A549 (cell line): ENCODE results near the gene FBRSL1. TPM values are rescaled to one million over a fixed set of nuclear protein-coding genes. Genes with fewer than 3 reads are reported as not detected.

Source experiments
- ATAC-seq, 2 experiments: fragments of 200-7000 bp in 1 of 2; fragments of >200 bp in 1 of 2; cut with Nextera tagmentation in 1 of 2; cut with Tn5 transposase in 1 of 2; 3 replicates each; pipeline versions ENCODE4 v1.8.0 to v1.9.1; 2018 to 2020; ENCODE audit warnings: mild to moderate bottlenecking in 1 of 2, moderate library complexity in 1 of 2
- CTCF ChIA-PET: fragments of 300-600 bp; sonication (Branson Sonifier 250); formaldehyde crosslinking; extraction: SDS; loops from one replicate; lab custom pipeline; 2021; ENCODE audit warnings: antibody characterized with exemption, inconsistent platforms; lab: Yijun Ruan, JAX
- POLR2A ChIA-PET: fragments of 350-600 bp; formaldehyde crosslinking; extraction: SDS; loops from one replicate; lab custom pipeline; 2021; ENCODE audit warnings: antibody characterized with exemption, inconsistent platforms; lab: Yijun Ruan, JAX
- DNase-seq, 2 experiments: peaks; one replicate each; pipeline versions ENCODE4 v3.0.0 to v3.0.0-alpha.2; 2011 to 2016; ENCODE audit warnings: low read depth in 1 of 2, low spot score in 1 of 2
- FAIRE-seq: peaks from 2 replicates; lab custom pipeline; 2011; peaks lifted over from hg19 to GRCh38; lab: Jason Lieb, UNC
- H3K27ac ChIP-seq, 2 experiments: fragments of >200 bp; sonication (Bioruptor Twin); formaldehyde crosslinking; 3 replicates each; pipeline ENCODE4 v1.5.1; 2016 to 2017
- H3K4me1 ChIP-seq: fragments of >200 bp; sonication (Bioruptor Twin); formaldehyde crosslinking; 3 replicates; pipeline ENCODE4 v1.6.1; 2016
- H3K4me2 ChIP-seq: fragments of >200 bp; sonication (Bioruptor Twin); formaldehyde crosslinking; 3 replicates; pipeline ENCODE4 v1.6.1; 2016
- H3K4me3 ChIP-seq: fragments of >200 bp; sonication (Bioruptor Twin); formaldehyde crosslinking; 3 replicates; pipeline ENCODE4 v1.5.1; 2016
- H3K9me3 ChIP-seq: fragments of >200 bp; sonication (Bioruptor Twin); formaldehyde crosslinking; 3 replicates; pipeline ENCODE4 v1.6.1; 2016
- CEBPB ChIP-seq, 2 experiments: fragments of >200 bp in 1 of 2; sonication (Bioruptor Twin) in 1 of 2; formaldehyde crosslinking in 1 of 2; IDR thresholded peaks; 2 replicates each; pipeline ENCODE4 v1.6.1; 2012 to 2016
- FOSL2 ChIP-seq, 2 experiments: fragments of 450-650 bp in 1 of 2; fragments of >200 bp in 1 of 2; sonication (Bioruptor Twin) in 1 of 2; formaldehyde crosslinking; IDR thresholded peaks; 2 replicates each; pipeline versions ENCODE4 v1.5.0 to v1.6.1; 2016 to 2020; ENCODE audit warnings: mild to moderate bottlenecking in 1 of 2, moderate library complexity in 1 of 2
- FOXS1 ChIP-seq: fragments of 250-450 bp; sonication (Bioruptor Pico); IDR thresholded peaks from 2 replicates; pipeline ENCODE4 v1.5.0; 2020; ENCODE audit warnings: mild to moderate bottlenecking, moderate library complexity
- HEYL ChIP-seq: fragments of 250-450 bp; sonication (Bioruptor Pico); IDR thresholded peaks from 2 replicates; pipeline ENCODE4 v1.8.0; 2021; ENCODE audit warnings: mild to moderate bottlenecking, moderate library complexity
- MAFK ChIP-seq: fragments of 450-650 bp; IDR thresholded peaks from 2 replicates; pipeline ENCODE4 v1.6.1; 2014; ENCODE audit not compliant: partially characterized antibody
- MAZ ChIP-seq: fragments of 150-350 bp; IDR thresholded peaks from 2 replicates; pipeline ENCODE4 v1.6.1; 2014; ENCODE audit warnings: antibody characterized with exemption, low read depth, low read length, borderline replicate concordance
- NFE2L2 ChIP-seq: fragments of 150-350 bp; conservative IDR thresholded peaks from 2 replicates; pipeline ENCODE4 v1.6.1; 2014; ENCODE audit warnings: low read length
- NPAS2 ChIP-seq: fragments of 250-450 bp; sonication (Bioruptor Pico); IDR thresholded peaks from 2 replicates; pipeline ENCODE4 v1.8.0; 2022; ENCODE audit warnings: mild to moderate bottlenecking, moderate library complexity, borderline replicate concordance
- TFCP2L1 ChIP-seq: fragments of 250-450 bp; sonication (Bioruptor Pico); IDR thresholded peaks from 2 replicates; pipeline ENCODE4 v1.5.0; 2021; ENCODE audit warnings: mild to moderate bottlenecking
- WGBS: methylation state at CpG from one replicate; pipeline ENCODE4 v1.1.6; 2017; ENCODE audit errors: missing lambda C conversion rate; 5-methylcytosine and 5-hydroxymethylcytosine counted together
- polyA plus RNA-seq, 4 experiments: library from polyadenylated mRNA; depleted of rRNA in 3 of 4; stranded (reverse); fragments of >200 nt; fragmentation: RNase III in 1 of 4; extraction: RNeasy Plus Mini Kit Qiagen cat#74134 plus additional on column Dnase treatment in 1 of 4; gene quantifications; 2 replicates in 3 of 4; 3 replicates in 1 of 4; pipeline ENCODE4 v1.2.3, GENCODE V29; 2011 to 2017
- TF ChIP-seq, protein P1 (sequence below): fragments of >200 bp; sonication (Bioruptor Twin); formaldehyde crosslinking; IDR thresholded peaks from 3 replicates; pipeline ENCODE4 v1.5.1; 2016
- TF ChIP-seq, protein P2 (sequence below): IDR thresholded peaks from 2 replicates; pipeline ENCODE4 v1.6.1; 2012; ENCODE audit warnings: low read depth, borderline replicate concordance
- TF ChIP-seq, protein P3 (sequence below): fragments of 250-450 bp; sonication (Bioruptor Pico); IDR thresholded peaks from 2 replicates; pipeline ENCODE4 v1.5.0; 2020; ENCODE audit warnings: low read depth, mild to moderate bottlenecking, moderate library complexity
- TF ChIP-seq, protein P4 (sequence below): fragments of >200 bp; sonication (Bioruptor Twin); formaldehyde crosslinking; IDR thresholded peaks from 3 replicates; pipeline ENCODE4 v1.6.1; 2016

FBRSL1 gene
- polyA plus RNA-seq, 2 of the 4 experiments (the other 2 are of a cell fraction): 3.0 to 32.8 TPM

DNA sequence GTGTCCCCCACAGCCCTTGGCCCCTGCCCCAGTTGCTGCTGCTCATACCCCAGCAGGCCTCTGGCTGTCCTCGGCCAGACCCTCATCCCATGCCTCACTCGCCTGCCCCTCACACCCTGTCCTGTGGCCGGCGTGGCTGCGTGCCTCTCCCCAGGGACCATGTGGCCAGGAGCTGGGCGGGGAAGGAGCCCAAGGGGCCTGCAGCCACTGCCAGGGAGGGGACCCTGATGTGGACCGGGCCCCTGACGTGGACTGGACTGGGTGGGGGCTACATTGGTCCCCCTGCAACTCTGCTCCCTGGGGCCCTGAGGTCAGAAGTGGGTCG, 10.9 kb downstream of the FBRSL1 start:
- TF ChIP-seq NFE2L2: no peak
- TF ChIP-seq MAFK: no peak
- ChIA-PET POLR2A (no interaction called here), CTCF (interaction anchor here (1.6 kb wide), 1 partner anchor 54 kb away, joined by 3 read pairs; no protein-coding TSS in a partner anchor)
- Histone ChIP-seq H3K9me3 (no peaks in the 10 kb centered on the region), H3K4me1 (peaks cover 20% of the 10 kb centered on the region), H3K27ac (no peak overlapping the region), H3K4me3 (no peak overlapping the region), H3K4me2 (no peak overlapping the region)
- 63% methylated on average over 1 of the region's 9 CpGs for WGBS
- no peak for ATAC-seq
- no peak for FAIRE-seq
- no peak for DNase-seq

DNA sequence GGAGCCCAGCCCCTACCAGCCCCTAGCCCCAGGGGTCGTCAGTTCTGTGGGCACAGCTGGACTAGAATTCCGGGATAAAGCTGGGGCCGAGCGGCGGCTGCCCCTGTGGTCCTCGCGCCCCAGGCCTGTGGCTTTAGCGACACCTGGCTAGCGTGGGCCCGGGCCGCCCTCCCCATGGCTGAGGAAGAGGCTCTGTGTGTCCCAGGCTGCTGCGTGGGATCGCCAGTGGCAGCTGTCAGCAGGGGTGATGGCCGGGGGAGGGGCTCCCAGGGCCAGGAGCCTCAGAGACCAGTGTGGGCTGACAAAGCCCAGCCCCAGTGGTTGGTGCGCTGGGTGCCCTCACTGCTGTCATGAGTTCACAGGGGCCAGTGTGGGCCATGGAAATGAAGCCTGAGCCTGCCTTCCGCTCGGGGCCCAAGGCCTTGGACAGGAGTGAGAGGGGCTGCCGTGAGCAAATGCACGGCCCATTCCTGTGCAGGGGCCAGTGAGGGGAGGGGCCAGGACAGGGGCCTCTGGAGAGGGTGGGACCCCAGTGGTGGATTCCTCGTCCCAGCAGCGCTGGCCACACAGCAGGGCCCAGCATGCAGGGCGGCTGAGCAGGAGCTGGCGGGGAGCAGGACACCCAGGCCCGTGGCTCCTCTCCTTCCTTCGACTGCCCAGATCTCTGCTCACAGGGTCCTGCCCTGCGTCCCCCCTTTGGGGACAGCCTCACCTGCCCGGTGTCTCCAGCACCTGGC, 11.4 kb downstream of the FBRSL1 start:
- ChIA-PET CTCF (interaction anchor here (1.6 kb wide), 1 partner anchor 53 kb away, joined by 3 read pairs; no protein-coding TSS in a partner anchor), POLR2A (no interaction called here)
- H3K4me2 ChIP-seq: no peak overlapping the region
- no peaks in the 10 kb centered on the region for H3K9me3 ChIP-seq
- no peak overlapping the region for H3K4me3 ChIP-seq
- ATAC-seq (no peak), FAIRE-seq (no peak), DNase-seq (no peak)
- 95% methylated on average over 13 of the region's 27 CpGs for WGBS
- H3K4me1 ChIP-seq: peaks cover 20% of the 10 kb centered on the region
- H3K27ac ChIP-seq: no peak overlapping the region
- TF ChIP-seq, protein P1, sequence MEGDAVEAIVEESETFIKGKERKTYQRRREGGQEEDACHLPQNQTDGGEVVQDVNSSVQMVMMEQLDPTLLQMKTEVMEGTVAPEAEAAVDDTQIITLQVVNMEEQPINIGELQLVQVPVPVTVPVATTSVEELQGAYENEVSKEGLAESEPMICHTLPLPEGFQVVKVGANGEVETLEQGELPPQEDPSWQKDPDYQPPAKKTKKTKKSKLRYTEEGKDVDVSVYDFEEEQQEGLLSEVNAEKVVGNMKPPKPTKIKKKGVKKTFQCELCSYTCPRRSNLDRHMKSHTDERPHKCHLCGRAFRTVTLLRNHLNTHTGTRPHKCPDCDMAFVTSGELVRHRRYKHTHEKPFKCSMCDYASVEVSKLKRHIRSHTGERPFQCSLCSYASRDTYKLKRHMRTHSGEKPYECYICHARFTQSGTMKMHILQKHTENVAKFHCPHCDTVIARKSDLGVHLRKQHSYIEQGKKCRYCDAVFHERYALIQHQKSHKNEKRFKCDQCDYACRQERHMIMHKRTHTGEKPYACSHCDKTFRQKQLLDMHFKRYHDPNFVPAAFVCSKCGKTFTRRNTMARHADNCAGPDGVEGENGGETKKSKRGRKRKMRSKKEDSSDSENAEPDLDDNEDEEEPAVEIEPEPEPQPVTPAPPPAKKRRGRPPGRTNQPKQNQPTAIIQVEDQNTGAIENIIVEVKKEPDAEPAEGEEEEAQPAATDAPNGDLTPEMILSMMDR: no peak
- TF ChIP-seq HEYL (CRISPR knock-in tag): no peak
- TF ChIP-seq FOSL2 (IDR thresholded peaks at IDR 0.05): no peak
- no peak for TF ChIP-seq FOSL2 (CRISPR knock-in tag; IDR thresholded peaks at IDR 0.05)
- TF ChIP-seq, protein P2, sequence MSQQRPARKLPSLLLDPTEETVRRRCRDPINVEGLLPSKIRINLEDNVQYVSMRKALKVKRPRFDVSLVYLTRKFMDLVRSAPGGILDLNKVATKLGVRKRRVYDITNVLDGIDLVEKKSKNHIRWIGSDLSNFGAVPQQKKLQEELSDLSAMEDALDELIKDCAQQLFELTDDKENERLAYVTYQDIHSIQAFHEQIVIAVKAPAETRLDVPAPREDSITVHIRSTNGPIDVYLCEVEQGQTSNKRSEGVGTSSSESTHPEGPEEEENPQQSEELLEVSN: no peak
- no peak for TF ChIP-seq NPAS2
- no peak for TF ChIP-seq CEBPB (IDR thresholded peaks at IDR 0.05)
- TF ChIP-seq, protein P3, sequence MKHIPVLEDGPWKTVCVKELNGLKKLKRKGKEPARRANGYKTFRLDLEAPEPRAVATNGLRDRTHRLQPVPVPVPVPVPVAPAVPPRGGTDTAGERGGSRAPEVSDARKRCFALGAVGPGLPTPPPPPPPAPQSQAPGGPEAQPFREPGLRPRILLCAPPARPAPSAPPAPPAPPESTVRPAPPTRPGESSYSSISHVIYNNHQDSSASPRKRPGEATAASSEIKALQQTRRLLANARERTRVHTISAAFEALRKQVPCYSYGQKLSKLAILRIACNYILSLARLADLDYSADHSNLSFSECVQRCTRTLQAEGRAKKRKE (CRISPR knock-in tag): no peak
- TF ChIP-seq, protein P4, sequence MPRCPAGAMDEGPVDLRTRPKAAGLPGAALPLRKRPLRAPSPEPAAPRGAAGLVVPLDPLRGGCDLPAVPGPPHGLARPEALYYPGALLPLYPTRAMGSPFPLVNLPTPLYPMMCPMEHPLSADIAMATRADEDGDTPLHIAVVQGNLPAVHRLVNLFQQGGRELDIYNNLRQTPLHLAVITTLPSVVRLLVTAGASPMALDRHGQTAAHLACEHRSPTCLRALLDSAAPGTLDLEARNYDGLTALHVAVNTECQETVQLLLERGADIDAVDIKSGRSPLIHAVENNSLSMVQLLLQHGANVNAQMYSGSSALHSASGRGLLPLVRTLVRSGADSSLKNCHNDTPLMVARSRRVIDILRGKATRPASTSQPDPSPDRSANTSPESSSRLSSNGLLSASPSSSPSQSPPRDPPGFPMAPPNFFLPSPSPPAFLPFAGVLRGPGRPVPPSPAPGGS: no peak

DNA sequence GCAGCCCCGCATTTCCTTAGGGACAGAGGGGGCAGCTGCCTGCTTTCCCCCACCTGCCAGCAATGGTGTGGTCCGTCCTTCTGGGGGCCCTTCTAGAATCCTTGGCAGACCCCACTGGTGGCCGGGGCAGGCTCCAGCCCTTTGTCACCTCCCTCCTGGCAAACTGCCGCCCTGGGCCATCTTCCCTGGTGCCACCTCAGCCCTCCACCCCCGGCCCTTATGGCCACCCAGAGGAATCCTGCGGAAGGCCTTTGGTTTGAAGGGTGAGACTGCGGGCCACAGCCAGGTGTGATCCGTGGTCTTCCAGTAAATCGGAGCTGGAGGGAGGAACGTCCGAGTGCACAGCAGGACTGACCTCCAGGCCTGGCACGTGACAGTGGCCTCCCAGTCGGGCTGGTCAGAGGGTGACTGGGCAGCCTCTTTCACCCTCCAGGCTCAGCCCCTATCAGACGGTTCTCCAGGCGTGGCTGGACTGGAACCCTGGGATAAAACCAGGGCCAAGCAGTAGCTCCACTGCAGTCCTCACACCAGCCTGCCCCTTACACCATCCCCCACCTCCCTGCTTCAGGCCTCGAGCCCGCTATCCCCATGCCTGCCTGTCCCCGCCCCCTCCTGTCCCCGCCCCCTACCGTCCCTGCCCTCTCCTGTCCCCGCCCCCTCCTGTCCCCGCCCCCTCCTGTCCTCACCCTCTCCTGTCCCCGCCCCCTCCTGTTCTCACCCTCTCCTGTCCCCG, 12.4 kb downstream of the FBRSL1 start:
- H3K27ac ChIP-seq: no peak overlapping the region
- FAIRE-seq (no peak), DNase-seq (peak in 1 of 2 experiments; percentile 25), ATAC-seq (peak in 1 of 2 experiments; percentile 12; a peak in 2 of 6 replicates)
- TF ChIP-seq FOXS1: no peak
- no peak for TF ChIP-seq TFCP2L1
- TF ChIP-seq, protein P1: no peak
- TF ChIP-seq MAZ: no peak
- TF ChIP-seq, all 56 proteins: peak for 0
- H3K4me2 ChIP-seq: no peak overlapping the region
- no peak overlapping the region for H3K4me3 ChIP-seq
- POLR2A ChIA-PET: no interaction called here
- WGBS: 84% methylated on average over 14 of the region's 24 CpGs
- H3K9me3 ChIP-seq: no peaks in the 10 kb centered on the region
- H3K4me1 ChIP-seq: peaks cover 20% of the 10 kb centered on the region
- CTCF ChIA-PET: interaction anchor here (1.3 to 1.9 kb wide), 4 partner anchors 21 to 87 kb away, joined by 3 to 9 read pairs (median 4); no protein-coding TSS in a partner anchor
